Measurements from ENCODE around the gene FAT1. TPM values are rescaled to one million over a fixed set of nuclear protein-coding genes. Genes with fewer than 3 reads are reported as not detected.

The FAT1 gene
- total RNA-seq, 1 experiment from 2014 or later: 107 TPM

GRCh38 chr4:186557486-186557885, 166.2 kb downstream of the FAT1 start:
- no peaks in the 10 kb centered on the region for H3K9me3 ChIP-seq (ENCODE audit: low read depth, low read length, poor library complexity, severe bottlenecking)
- ChIA-PET POLR2A (ENCODE audit: low non-redundant PET) (no interaction called here), CTCF (interaction anchor here (0.6 kb wide), 1 partner anchor 26 kb away, joined by 4 read pairs; no protein-coding TSS in a partner anchor)
- intact Hi-C loops (cut with micrococcal nuclease; ENCODE audit: unreplicated experiment): no loop called here
- H3K4me1 ChIP-seq (ENCODE audit: insufficient read depth, low read length, poor library complexity, severe bottlenecking): peaks cover 6% of the 10 kb centered on the region
- TF ChIP-seq EZH2 (IDR thresholded peaks at IDR 0.05; ENCODE audit: borderline replicate concordance, low read depth, low read length, poor library complexity, severe bottlenecking) (no peak), CTCF (conservative IDR thresholded peaks at IDR 0.05; ENCODE audit: low read depth, low read length) (no peak)
- DNase-seq (ENCODE audit: low spot score): peak; percentile 60
- H3K27me3 ChIP-seq (replicated peaks; ENCODE audit: insufficient read depth, low read depth, low read length, poor library complexity): peaks cover 5% of the 10 kb centered on the region
- no TSS peak for BruUV-seq (replicated peaks)
- no peaks in the 10 kb centered on the region for H3K36me3 ChIP-seq (ENCODE audit: insufficient read depth, low read length, poor library complexity, severe bottlenecking)
- H3K27ac ChIP-seq (ENCODE audit: low read depth, low read length, poor library complexity, severe bottlenecking): no peak overlapping the region
- H3K4me3 ChIP-seq (ENCODE audit: low read depth, low read length, poor library complexity, severe bottlenecking): no peak overlapping the region

GRCh38 chr4:186557061-186557460, 166.6 kb downstream of the FAT1 start:
- H3K27ac ChIP-seq (ENCODE audit: low read depth, low read length, poor library complexity, severe bottlenecking): no peak overlapping the region
- POLR2A ChIA-PET (ENCODE audit: low non-redundant PET): no interaction called here
- no peaks in the 10 kb centered on the region for H3K36me3 ChIP-seq (ENCODE audit: insufficient read depth, low read length, poor library complexity, severe bottlenecking)
- BruUV-seq (replicated peaks): no TSS peak
- H3K4me3 ChIP-seq (ENCODE audit: low read depth, low read length, poor library complexity, severe bottlenecking): no peak overlapping the region
- CTCF ChIA-PET: interaction anchor here (0.6 kb wide), 1 partner anchor 27 kb away, joined by 4 read pairs; no protein-coding TSS in a partner anchor
- TF ChIP-seq EZH2 (IDR thresholded peaks at IDR 0.05; ENCODE audit: borderline replicate concordance, low read depth, low read length, poor library complexity, severe bottlenecking): no peak
- no peak for TF ChIP-seq CTCF (conservative IDR thresholded peaks at IDR 0.05; ENCODE audit: low read depth, low read length)
- H3K9me3 ChIP-seq (ENCODE audit: low read depth, low read length, poor library complexity, severe bottlenecking): no peaks in the 10 kb centered on the region
- no peak for DNase-seq (ENCODE audit: low spot score)
- intact Hi-C loops (cut with micrococcal nuclease; ENCODE audit: unreplicated experiment): no loop called here
- H3K27me3 ChIP-seq (replicated peaks; ENCODE audit: insufficient read depth, low read depth, low read length, poor library complexity): peaks cover 5% of the 10 kb centered on the region
- H3K4me1 ChIP-seq (ENCODE audit: insufficient read depth, low read length, poor library complexity, severe bottlenecking): peaks cover 6% of the 10 kb centered on the region

GRCh38 chr4:186554914-186555827, 168.5 kb downstream of the FAT1 start, which contains the start of gene MTNR1A:
TSS of gene MTNR1A (minus strand) at chr4:186555567. CDS start at chr4:186555365, 202 bp downstream.
- TF ChIP-seq CTCF (conservative IDR thresholded peaks at IDR 0.05; ENCODE audit: low read depth, low read length) (peak; percentile 64), EZH2 (IDR thresholded peaks at IDR 0.05; ENCODE audit: borderline replicate concordance, low read depth, low read length, poor library complexity, severe bottlenecking) (no peak)
- Histone ChIP-seq H3K27ac (ENCODE audit: low read depth, low read length, poor library complexity, severe bottlenecking) (no peak within 1 kb of the TSS), H3K36me3 (ENCODE audit: insufficient read depth, low read length, poor library complexity, severe bottlenecking) (no peaks in the 10 kb centered on the region), H3K4me3 (ENCODE audit: low read depth, low read length, poor library complexity, severe bottlenecking) (peak within 1 kb of the TSS; percentile 61), H3K9me3 (ENCODE audit: low read depth, low read length, poor library complexity, severe bottlenecking) (no peaks in the 10 kb centered on the region), H3K27me3 (replicated peaks; ENCODE audit: insufficient read depth, low read depth, low read length, poor library complexity) (peaks cover 5% of the 10 kb centered on the region), H3K4me1 (ENCODE audit: insufficient read depth, low read length, poor library complexity, severe bottlenecking) (peaks cover 6% of the 10 kb centered on the region)
- POLR2A ChIA-PET (ENCODE audit: low non-redundant PET): no interaction called here
- intact Hi-C loops (cut with micrococcal nuclease; ENCODE audit: unreplicated experiment): loop anchor here (1.0 to 5.0 kb wide), 2 partner anchors 83 to 258 kb away; no protein-coding TSS in a partner anchor
- BruUV-seq (replicated peaks): no TSS peak
- peak; percentile 68 for DNase-seq (ENCODE audit: low spot score)
- CTCF ChIA-PET: no interaction called here

All from A673 (cell line).